ENCODE measurements around the gene OSBP2.

The OSBP2 gene

DNA sequence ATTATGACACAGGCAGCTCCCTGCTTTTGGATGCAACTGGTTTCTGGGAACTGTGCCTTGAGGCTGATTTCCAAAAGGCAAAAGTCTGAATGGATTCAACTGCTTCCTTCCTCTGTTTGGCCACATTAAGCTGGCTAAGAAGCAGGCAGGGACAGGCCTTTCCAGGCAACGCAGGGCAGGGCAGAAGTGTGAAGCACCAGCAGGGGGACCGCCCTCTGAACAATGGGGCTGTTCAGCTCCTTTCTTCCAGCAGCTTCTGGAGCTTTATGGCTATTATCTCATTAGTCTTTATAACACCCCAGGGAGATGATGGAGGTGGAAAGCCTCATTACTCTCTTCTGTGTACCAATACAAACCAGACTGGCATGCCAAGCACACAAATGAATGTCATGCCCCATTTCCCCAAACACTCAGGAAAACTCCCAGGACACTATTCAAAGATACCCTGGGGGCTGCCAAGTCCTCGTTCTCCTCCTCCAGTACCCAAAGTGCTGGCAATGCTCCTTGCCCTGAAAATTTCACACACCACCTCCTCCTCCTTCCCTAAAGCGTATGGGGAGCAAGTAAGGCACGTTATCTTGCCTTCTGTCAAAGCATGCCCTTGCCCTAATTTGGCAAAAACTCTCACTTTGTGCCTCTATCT lies 252.6 kb downstream of the OSBP2 start:
- DNase-seq (ENCODE audit: low read depth) = no peak
- TF ChIP-seq, protein P1, sequence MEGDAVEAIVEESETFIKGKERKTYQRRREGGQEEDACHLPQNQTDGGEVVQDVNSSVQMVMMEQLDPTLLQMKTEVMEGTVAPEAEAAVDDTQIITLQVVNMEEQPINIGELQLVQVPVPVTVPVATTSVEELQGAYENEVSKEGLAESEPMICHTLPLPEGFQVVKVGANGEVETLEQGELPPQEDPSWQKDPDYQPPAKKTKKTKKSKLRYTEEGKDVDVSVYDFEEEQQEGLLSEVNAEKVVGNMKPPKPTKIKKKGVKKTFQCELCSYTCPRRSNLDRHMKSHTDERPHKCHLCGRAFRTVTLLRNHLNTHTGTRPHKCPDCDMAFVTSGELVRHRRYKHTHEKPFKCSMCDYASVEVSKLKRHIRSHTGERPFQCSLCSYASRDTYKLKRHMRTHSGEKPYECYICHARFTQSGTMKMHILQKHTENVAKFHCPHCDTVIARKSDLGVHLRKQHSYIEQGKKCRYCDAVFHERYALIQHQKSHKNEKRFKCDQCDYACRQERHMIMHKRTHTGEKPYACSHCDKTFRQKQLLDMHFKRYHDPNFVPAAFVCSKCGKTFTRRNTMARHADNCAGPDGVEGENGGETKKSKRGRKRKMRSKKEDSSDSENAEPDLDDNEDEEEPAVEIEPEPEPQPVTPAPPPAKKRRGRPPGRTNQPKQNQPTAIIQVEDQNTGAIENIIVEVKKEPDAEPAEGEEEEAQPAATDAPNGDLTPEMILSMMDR (IDR thresholded peaks at IDR 0.05; ENCODE audit: insufficient read depth, low read depth, low read length, missing control alignments) = no peak
- H3K4me3 ChIP-seq (ENCODE audit: low read depth, low read length) = no peak overlapping the region

DNA sequence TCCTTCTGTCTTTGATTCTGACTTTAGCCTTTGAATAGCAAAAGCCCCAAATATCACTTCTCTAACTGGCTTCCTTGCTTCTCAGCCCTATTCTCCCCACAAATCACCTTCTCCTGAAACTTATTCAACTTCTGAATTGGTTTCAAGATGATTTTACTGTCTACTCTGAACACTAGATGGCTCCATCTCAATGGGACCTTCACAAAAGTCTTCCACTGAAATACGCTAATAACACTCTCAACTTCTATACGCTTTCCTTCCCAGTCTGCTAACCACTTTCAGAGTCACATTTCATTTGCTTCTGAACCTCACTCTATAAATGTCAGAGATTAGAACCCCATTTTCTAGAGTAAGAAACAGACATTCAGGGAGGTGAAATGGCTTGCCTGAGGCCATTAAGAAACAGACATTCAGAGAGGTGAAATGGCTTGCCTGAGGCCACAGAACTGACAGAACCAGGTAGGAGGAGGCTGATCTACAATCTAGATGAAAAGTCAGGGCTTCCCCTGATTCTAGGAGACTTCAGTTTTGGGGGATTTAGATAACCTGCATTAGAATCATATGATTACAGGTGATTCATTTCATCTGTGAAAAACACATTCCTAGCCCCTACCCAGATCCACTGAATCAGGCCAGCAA lies 253.3 kb downstream of the OSBP2 start:
- no peak overlapping the region for H3K4me3 ChIP-seq (ENCODE audit: low read depth, low read length)
- TF ChIP-seq, protein P1 (IDR thresholded peaks at IDR 0.05; ENCODE audit: insufficient read depth, low read depth, low read length, missing control alignments) = peak; percentile 42
- DNase-seq (ENCODE audit: low read depth) = peak; percentile 36

- TF ChIP-seq, protein P1 (IDR thresholded peaks at IDR 0.05; ENCODE audit: insufficient read depth, low read depth, low read length, missing control alignments) = no peak
- H3K4me3 ChIP-seq (ENCODE audit: low read depth, low read length) = no peak overlapping the region
- DNase-seq (ENCODE audit: low read depth) = no peak
Observed at GRCh38 chr22:30948930-30949342, 254.3 kb downstream of the OSBP2 start.

DNA sequence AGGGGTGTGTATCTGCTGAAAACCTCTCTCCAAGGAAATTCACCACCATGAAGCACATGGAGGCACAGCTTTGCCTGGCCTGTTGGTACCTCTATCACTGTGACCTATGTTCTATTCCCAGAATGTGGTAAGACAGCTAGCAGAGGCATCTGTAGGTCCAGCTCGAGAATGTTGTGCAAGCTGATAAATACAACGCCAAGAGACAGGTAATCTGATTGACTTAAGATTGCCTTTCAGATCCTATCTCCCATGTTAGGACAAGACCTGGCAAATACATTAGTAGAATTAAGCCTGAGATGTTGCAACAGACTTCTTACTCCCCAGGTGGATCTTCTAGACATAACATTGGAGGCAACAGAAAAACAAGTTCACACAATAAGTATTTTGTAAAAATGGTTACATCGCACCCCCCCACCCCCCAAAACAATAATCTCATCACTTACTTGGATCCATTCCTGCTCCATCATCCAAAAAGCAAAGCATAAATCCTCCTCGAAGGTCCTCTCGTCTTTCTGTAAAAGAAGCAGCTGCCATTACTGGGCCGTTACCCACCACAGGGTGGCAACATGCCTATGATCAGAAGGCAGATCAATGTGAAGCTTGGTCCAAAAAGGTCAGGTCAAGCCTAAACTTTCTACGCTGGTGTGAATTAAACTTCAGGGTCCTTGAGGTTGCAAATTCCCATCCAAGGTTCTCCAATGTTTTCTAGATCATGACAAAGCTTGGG lies 255.4 kb downstream of the OSBP2 start:
- TF ChIP-seq, protein P1 (IDR thresholded peaks at IDR 0.05; ENCODE audit: insufficient read depth, low read depth, low read length, missing control alignments) = no peak
- no peak for DNase-seq (ENCODE audit: low read depth)
- no peak overlapping the region for H3K4me3 ChIP-seq (ENCODE audit: low read depth, low read length)

- no peak for DNase-seq (ENCODE audit: low read depth)
- H3K4me3 ChIP-seq (ENCODE audit: low read depth, low read length) = no peak overlapping the region
- TF ChIP-seq, protein P1 (IDR thresholded peaks at IDR 0.05; ENCODE audit: insufficient read depth, low read depth, low read length, missing control alignments) = no peak
Observed at GRCh38 chr22:30953206-30953605, 258.5 kb downstream of the OSBP2 start.

- TF ChIP-seq, protein P1 (IDR thresholded peaks at IDR 0.05; ENCODE audit: insufficient read depth, low read depth, low read length, missing control alignments) = no peak
- DNase-seq (ENCODE audit: low read depth) = no peak
- H3K4me3 ChIP-seq (ENCODE audit: low read depth, low read length) = no peak overlapping the region
Observed at GRCh38 chr22:30955153-30955552, 260.5 kb downstream of the OSBP2 start.
